ENCODE data around the gene PXK.

The PXK gene

DNA sequence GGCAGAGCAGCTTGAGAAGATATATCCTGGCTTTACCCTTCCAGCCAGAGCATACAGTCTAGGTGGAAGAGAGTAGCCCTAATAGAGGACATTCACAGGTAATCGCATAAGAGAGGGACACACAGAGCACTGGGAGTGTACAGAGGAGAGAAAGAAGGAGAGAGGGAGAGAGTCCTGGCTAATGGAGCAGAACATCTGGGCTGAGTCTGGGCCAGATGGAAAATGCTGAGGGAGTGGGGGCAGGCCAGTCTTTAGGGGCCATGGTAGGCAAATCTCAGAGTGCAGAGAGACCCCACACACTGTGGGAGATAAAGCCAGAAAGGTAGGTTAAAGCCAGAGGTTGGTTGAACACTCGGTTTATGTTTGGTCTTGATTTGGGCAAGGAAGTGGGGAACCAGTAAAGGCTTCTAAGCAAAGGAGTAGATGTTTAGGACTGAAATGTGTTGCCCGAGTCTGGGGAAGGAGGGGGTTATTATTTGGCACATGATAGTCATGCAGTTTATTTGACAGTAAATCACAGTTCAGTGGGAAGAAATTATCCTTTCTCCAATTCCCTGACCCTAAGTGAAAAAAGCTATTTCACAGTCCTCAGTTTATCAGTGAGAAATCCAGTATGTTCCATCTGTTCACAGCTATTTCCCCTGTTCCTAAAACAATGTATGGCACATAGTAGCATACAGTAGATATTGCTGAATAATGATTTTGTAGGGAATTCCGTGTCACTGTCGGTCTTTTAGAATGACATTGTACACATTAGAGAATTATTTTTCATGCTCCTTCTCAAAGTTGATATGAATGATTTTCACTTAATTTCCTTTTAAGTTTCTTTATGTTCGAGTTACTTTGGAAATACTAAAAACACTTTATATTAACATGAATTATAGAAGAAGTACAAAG lies 55.2 kb downstream of the PXK start:
- Histone ChIP-seq H3K4me3 (ENCODE audit: low read length) (no peak overlapping the region), H2AFZ (ENCODE audit: low read length) (no peak overlapping the region), H3K9me2 (replicated peaks; ENCODE audit: insufficient read depth, low read length) (no peaks in the 10 kb centered on the region), H3K27ac (ENCODE audit: low read length) (no peak overlapping the region), H3K27me3 (replicated peaks; ENCODE audit: insufficient read depth, low read length) (no peaks in the 10 kb centered on the region), H3K36me3 (replicated peaks; ENCODE audit: insufficient read depth, low read length) (no peaks in the 10 kb centered on the region), H3K79me2 (ENCODE audit: low read length) (no peaks in the 10 kb centered on the region), H4K20me1 (ENCODE audit: insufficient read depth, low read length) (no peaks in the 10 kb centered on the region), H3K9ac (ENCODE audit: low read length) (no peak overlapping the region), H3K9me3 (replicated peaks; ENCODE audit: insufficient read depth, low read length) (no peaks in the 10 kb centered on the region), H3F3A (ENCODE audit: insufficient read depth, low read length) (no peaks in the 10 kb centered on the region), H3K4me1 (ENCODE audit: low read length) (no peaks in the 10 kb centered on the region), H3K4me2 (ENCODE audit: low read depth, low read length) (no peak overlapping the region)
- no peak for TF ChIP-seq EZH2 (optimal IDR thresholded peaks at IDR 0.05; ENCODE audit: low read depth, low read length)
- no peak for TF ChIP-seq EZH2phosphoT487 (IDR thresholded peaks at IDR 0.05; ENCODE audit: low read length)
- TF ChIP-seq CTCF (IDR thresholded peaks at IDR 0.05; ENCODE audit: low read length): no peak
- DNase-seq: no peak

DNA sequence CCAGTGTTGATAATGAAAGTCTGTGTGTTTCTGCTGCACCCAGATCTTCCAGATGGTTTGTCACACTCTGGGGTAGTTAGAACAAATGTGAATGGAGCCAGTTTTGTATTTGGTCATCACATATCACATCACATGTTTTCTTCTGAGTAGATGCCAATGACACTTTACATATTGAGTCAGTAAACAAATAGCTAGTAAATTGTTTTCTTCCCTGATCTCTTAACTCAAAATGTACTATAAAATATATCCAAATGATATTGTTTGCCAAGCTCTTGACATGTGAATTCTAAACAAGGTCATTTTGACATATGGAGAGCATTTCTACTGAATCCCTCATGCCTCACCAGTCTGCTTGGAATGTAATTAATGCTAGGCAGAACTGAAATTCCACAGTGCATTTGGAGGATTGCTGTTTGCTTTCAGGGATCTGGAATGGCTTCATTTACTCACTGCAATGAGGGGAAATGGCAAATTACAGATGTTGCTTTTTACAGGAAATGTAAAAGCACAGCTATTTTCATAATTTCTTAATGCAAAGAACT lies 55.9 kb downstream of the PXK start:
- Histone ChIP-seq H3K9me3 (replicated peaks; ENCODE audit: insufficient read depth, low read length) (no peaks in the 10 kb centered on the region), H4K20me1 (ENCODE audit: insufficient read depth, low read length) (no peaks in the 10 kb centered on the region), H3K27ac (ENCODE audit: low read length) (no peak overlapping the region), H2AFZ (ENCODE audit: low read length) (no peak overlapping the region), H3F3A (ENCODE audit: insufficient read depth, low read length) (no peaks in the 10 kb centered on the region), H3K9me2 (replicated peaks; ENCODE audit: insufficient read depth, low read length) (no peaks in the 10 kb centered on the region), H3K27me3 (replicated peaks; ENCODE audit: insufficient read depth, low read length) (no peaks in the 10 kb centered on the region), H3K79me2 (ENCODE audit: low read length) (no peaks in the 10 kb centered on the region), H3K4me3 (ENCODE audit: low read length) (no peak overlapping the region), H3K4me1 (ENCODE audit: low read length) (no peaks in the 10 kb centered on the region), H3K9ac (ENCODE audit: low read length) (no peak overlapping the region), H3K4me2 (ENCODE audit: low read depth, low read length) (no peak overlapping the region), H3K36me3 (replicated peaks; ENCODE audit: insufficient read depth, low read length) (no peaks in the 10 kb centered on the region)
- no peak for DNase-seq
- TF ChIP-seq EZH2phosphoT487 (IDR thresholded peaks at IDR 0.05; ENCODE audit: low read length) (no peak), EZH2 (optimal IDR thresholded peaks at IDR 0.05; ENCODE audit: low read depth, low read length) (no peak), CTCF (IDR thresholded peaks at IDR 0.05; ENCODE audit: low read length) (no peak)

GRCh38 chr3:58391156-58391865 lies 58.6 kb downstream of the PXK start:
- H3K36me3 ChIP-seq (replicated peaks; ENCODE audit: insufficient read depth, low read length): no peaks in the 10 kb centered on the region
- DNase-seq: no peak
- no peaks in the 10 kb centered on the region for H3K4me1 ChIP-seq (ENCODE audit: low read length)
- H3K27me3 ChIP-seq (replicated peaks; ENCODE audit: insufficient read depth, low read length): no peaks in the 10 kb centered on the region
- H2AFZ ChIP-seq (ENCODE audit: low read length): no peak overlapping the region
- no peak overlapping the region for H3K4me2 ChIP-seq (ENCODE audit: low read depth, low read length)
- no peaks in the 10 kb centered on the region for H4K20me1 ChIP-seq (ENCODE audit: insufficient read depth, low read length)
- no peak for TF ChIP-seq CTCF (IDR thresholded peaks at IDR 0.05; ENCODE audit: low read length)
- TF ChIP-seq EZH2 (optimal IDR thresholded peaks at IDR 0.05; ENCODE audit: low read depth, low read length): no peak
- no peak for TF ChIP-seq EZH2phosphoT487 (IDR thresholded peaks at IDR 0.05; ENCODE audit: low read length)
- H3K27ac ChIP-seq (ENCODE audit: low read length): no peak overlapping the region
- H3K9me3 ChIP-seq (replicated peaks; ENCODE audit: insufficient read depth, low read length): no peaks in the 10 kb centered on the region
- H3K9ac ChIP-seq (ENCODE audit: low read length): no peak overlapping the region
- no peak overlapping the region for H3K4me3 ChIP-seq (ENCODE audit: low read length)
- no peaks in the 10 kb centered on the region for H3K79me2 ChIP-seq (ENCODE audit: low read length)
- H3K9me2 ChIP-seq (replicated peaks; ENCODE audit: insufficient read depth, low read length): no peaks in the 10 kb centered on the region
- no peaks in the 10 kb centered on the region for H3F3A ChIP-seq (ENCODE audit: insufficient read depth, low read length)
